SK-N-SH treated with all-trans-retinoic acid at 6 μM for 48 hours (cell line): ENCODE results near the gene ZNF468.

Source experiments
- ATAC-seq: fragments of 200-7000 bp; cut with Tn5 transposase; 3 replicates; pipeline ENCODE4 v1.9.1; 2020; ENCODE audit warnings: mild to moderate bottlenecking, moderate library complexity
- ARNTL ChIP-seq: fragments of 450-650 bp; formaldehyde crosslinking; IDR thresholded peaks from 2 replicates; pipeline ENCODE4 v1.5.0; 2020; ENCODE audit warnings: low read depth, mild to moderate bottlenecking, moderate library complexity, borderline replicate concordance
- BACH2 ChIP-seq: fragments of 250-450 bp; sonication (Bioruptor Pico); IDR thresholded peaks from 2 replicates; pipeline ENCODE4 v1.9.0; 2021; ENCODE audit warnings: mild to moderate bottlenecking, borderline replicate concordance
- CREB5 ChIP-seq: fragments of 250-450 bp; sonication (Bioruptor Pico); IDR thresholded peaks from 2 replicates; pipeline ENCODE4 v1.5.1; 2020; ENCODE audit warnings: low read depth, mild to moderate bottlenecking, moderate library complexity
- CSRNP3 ChIP-seq: fragments of 250-450 bp; sonication (Bioruptor Pico); IDR thresholded peaks from 2 replicates; pipeline ENCODE4 v1.5.1; 2021; ENCODE audit warnings: mild to moderate bottlenecking, moderate library complexity
- ESRRG ChIP-seq: fragments of 250-450 bp; sonication (Bioruptor Pico); IDR thresholded peaks from 2 replicates; pipeline ENCODE4 v1.6.1; 2021; ENCODE audit warnings: mild to moderate bottlenecking
- ISL1 ChIP-seq: fragments of 250-450 bp; sonication (Bioruptor Pico); IDR thresholded peaks from 2 replicates; pipeline ENCODE4 v2.1.2; 2022; ENCODE audit warnings: mild to moderate bottlenecking, moderate library complexity
- OSR1 ChIP-seq: fragments of 250-450 bp; sonication (Bioruptor Pico); IDR thresholded peaks from 2 replicates; pipeline ENCODE4 v1.8.0; 2022; ENCODE audit warnings: moderate library complexity, mild to moderate bottlenecking, inconsistent platforms
- PATZ1 ChIP-seq: fragments of 250-450 bp; sonication (Bioruptor Pico); IDR thresholded peaks from 2 replicates; pipeline ENCODE4 v1.8.0; 2020; ENCODE audit warnings: mild to moderate bottlenecking, moderate library complexity, borderline replicate concordance
- PPARA ChIP-seq: fragments of 250-450 bp; sonication (Bioruptor Pico); IDR thresholded peaks from 2 replicates; pipeline ENCODE4 v1.5.0; 2020; ENCODE audit warnings: mild to moderate bottlenecking, borderline replicate concordance
- RARB ChIP-seq: fragments of 250-450 bp; sonication (Bioruptor Pico); IDR thresholded peaks from 2 replicates; pipeline ENCODE4 v1.8.0; 2021; ENCODE audit warnings: mild to moderate bottlenecking, moderate library complexity
- SNAI2 ChIP-seq: fragments of 250-450 bp; sonication (Bioruptor Pico); IDR thresholded peaks from 2 replicates; pipeline ENCODE4 v1.5.0; 2020; ENCODE audit warnings: mild to moderate bottlenecking, moderate library complexity
- TCF4 ChIP-seq: fragments of 250-450 bp; sonication (Bioruptor Pico); IDR thresholded peaks from 2 replicates; pipeline ENCODE4 v1.8.0; 2021; ENCODE audit warnings: mild to moderate bottlenecking, moderate library complexity, borderline replicate concordance
- ZC3H10 ChIP-seq: fragments of 250-450 bp; sonication (Bioruptor Pico); IDR thresholded peaks from 2 replicates; pipeline ENCODE4 v1.5.1; 2021; ENCODE audit warnings: mild to moderate bottlenecking, moderate library complexity
- ZFP3 ChIP-seq: fragments of 250-450 bp; sonication (Bioruptor Pico); IDR thresholded peaks from 2 replicates; pipeline ENCODE4 v1.5.0; 2020; ENCODE audit warnings: mild to moderate bottlenecking, moderate library complexity
- ZFP30 ChIP-seq: fragments of 450-650 bp; formaldehyde crosslinking; IDR thresholded peaks from 2 replicates; pipeline ENCODE4 v1.5.0; 2022; ENCODE audit warnings: mild to moderate bottlenecking, moderate library complexity
- ZNF565 ChIP-seq: fragments of 450-650 bp; formaldehyde crosslinking; conservative IDR thresholded peaks from 2 replicates; pipeline ENCODE4 v1.5.0; 2020; ENCODE audit warnings: low read depth, mild to moderate bottlenecking, moderate library complexity
- ZNF8 ChIP-seq: fragments of 450-650 bp; formaldehyde crosslinking; IDR thresholded peaks from 2 replicates; pipeline ENCODE4 v1.5.0; 2020; ENCODE audit warnings: mild to moderate bottlenecking, moderate library complexity
- TF ChIP-seq, protein P1 (sequence below): fragments of 250-450 bp; sonication (Bioruptor Pico); IDR thresholded peaks from 2 replicates; pipeline ENCODE4 v1.5.0; 2020; ENCODE audit warnings: mild to moderate bottlenecking, moderate library complexity

The ZNF468 gene

DNA sequence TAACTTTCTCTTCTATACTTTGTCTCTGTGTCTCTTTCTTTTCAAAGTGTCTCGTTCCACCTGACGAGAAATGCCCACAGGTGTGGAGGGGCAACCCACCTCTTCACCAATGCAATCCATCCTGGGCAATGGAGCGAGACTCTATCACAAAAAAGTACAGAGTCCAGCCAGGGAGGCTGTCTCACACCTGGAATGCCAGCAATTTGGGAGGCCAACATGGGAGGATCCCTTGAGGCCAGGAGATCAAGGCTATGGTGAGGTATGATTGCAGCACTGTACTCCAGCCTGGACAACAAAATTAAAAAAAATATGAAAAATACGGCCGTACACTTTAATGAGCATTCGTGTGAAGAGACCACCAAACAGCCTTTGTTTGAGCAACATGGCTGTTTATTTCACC lies 68.0 kb downstream of the ZNF468 start:
- TF ChIP-seq ISL1 (CRISPR knock-in tag) (no peak), RARB (CRISPR knock-in tag) (no peak), PATZ1 (CRISPR knock-in tag) (no peak), ZFP3 (CRISPR knock-in tag) (no peak), BACH2 (no peak), OSR1 (no peak), ZC3H10 (CRISPR knock-in tag) (no peak), ZNF8 (CRISPR knock-in tag) (no peak), ZNF565 (CRISPR knock-in tag) (no peak), CSRNP3 (CRISPR knock-in tag) (no peak), SNAI2 (CRISPR knock-in tag) (no peak), ZFP30 (CRISPR knock-in tag) (no peak), ARNTL (CRISPR knock-in tag) (no peak), ESRRG (no peak), TCF4 (CRISPR knock-in tag) (no peak), PPARA (CRISPR knock-in tag) (no peak), CREB5 (CRISPR knock-in tag) (no peak)
- TF ChIP-seq, protein P1, sequence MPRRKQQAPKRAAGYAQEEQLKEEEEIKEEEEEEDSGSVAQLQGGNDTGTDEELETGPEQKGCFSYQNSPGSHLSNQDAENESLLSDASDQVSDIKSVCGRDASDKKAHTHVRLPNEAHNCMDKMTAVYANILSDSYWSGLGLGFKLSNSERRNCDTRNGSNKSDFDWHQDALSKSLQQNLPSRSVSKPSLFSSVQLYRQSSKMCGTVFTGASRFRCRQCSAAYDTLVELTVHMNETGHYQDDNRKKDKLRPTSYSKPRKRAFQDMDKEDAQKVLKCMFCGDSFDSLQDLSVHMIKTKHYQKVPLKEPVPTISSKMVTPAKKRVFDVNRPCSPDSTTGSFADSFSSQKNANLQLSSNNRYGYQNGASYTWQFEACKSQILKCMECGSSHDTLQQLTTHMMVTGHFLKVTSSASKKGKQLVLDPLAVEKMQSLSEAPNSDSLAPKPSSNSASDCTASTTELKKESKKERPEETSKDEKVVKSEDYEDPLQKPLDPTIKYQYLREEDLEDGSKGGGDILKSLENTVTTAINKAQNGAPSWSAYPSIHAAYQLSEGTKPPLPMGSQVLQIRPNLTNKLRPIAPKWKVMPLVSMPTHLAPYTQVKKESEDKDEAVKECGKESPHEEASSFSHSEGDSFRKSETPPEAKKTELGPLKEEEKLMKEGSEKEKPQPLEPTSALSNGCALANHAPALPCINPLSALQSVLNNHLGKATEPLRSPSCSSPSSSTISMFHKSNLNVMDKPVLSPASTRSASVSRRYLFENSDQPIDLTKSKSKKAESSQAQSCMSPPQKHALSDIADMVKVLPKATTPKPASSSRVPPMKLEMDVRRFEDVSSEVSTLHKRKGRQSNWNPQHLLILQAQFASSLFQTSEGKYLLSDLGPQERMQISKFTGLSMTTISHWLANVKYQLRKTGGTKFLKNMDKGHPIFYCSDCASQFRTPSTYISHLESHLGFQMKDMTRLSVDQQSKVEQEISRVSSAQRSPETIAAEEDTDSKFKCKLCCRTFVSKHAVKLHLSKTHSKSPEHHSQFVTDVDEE (CRISPR knock-in tag): no peak
- no peak for ATAC-seq
